ENCODE data around the gene PRR23E. TPM values are rescaled to one million over a fixed set of nuclear protein-coding genes. Genes with fewer than 3 reads are reported as not detected.

The PRR23E gene
- total RNA-seq, 2 experiments from 2014 or later = not detected

DNA sequence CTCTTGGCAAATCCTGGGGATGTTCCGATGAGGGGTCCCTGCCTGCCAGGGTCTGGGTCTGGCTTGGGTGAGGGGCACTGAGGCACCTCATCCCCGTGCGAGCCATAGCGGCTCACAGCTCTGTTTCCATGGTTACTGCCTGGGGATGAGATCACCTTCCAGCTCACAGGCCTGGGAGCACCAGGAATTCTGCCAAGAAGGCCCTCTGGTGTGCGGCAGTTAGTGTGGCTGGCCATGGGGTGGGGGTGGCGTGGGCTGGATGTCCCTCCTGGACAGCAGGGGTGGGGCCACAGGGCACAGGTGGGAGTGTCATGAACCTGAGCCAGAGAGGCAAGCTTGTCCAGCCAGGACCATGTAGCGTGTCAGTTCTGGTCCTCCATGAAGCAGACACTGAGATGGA is 22.1 kb upstream of the PRR23E start:
- H3K4me1 Mint-ChIP-seq = peaks cover 2% of the 10 kb centered on the region
- H3K4me3 Mint-ChIP-seq = no peak overlapping the region
- no peak for ATAC-seq (ENCODE audit: low read depth)
- H3K9me3 Mint-ChIP-seq = no peaks in the 10 kb centered on the region
- no peaks in the 10 kb centered on the region for H3K36me3 Mint-ChIP-seq
- POLR2A ChIA-PET = no interaction called here
- H3K27me3 Mint-ChIP-seq = no peaks in the 10 kb centered on the region
- DNase-seq = no peak
- H3K27ac Mint-ChIP-seq = no peak overlapping the region

DNA sequence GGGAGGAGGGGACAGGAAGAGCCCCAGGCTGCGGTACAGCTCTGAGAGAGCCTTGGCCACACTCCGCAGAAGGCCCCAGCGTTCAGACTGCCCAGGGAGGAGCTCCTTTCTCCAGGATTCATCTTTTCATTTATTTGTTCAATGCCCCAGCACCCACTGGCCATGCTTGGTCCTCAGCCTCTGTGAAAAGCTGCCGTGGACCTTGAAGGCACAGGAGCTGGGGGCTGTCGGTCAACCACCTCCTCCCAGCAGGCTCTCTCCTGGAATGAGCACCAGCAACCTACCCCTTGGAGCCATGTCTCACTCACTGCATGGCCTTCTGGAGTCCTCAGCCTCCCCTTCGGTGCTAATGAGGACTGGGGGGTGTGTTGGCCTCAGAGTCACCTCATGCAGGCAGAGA is 21.6 kb upstream of the PRR23E start:
- H3K36me3 Mint-ChIP-seq = no peaks in the 10 kb centered on the region
- peaks cover 2% of the 10 kb centered on the region for H3K4me1 Mint-ChIP-seq
- ATAC-seq (ENCODE audit: low read depth) (no peak), DNase-seq (no peak)
- POLR2A ChIA-PET = no interaction called here
- H3K4me3 Mint-ChIP-seq = no peak overlapping the region
- H3K27me3 Mint-ChIP-seq = no peaks in the 10 kb centered on the region
- no peak overlapping the region for H3K27ac Mint-ChIP-seq
- no peaks in the 10 kb centered on the region for H3K9me3 Mint-ChIP-seq

DNA sequence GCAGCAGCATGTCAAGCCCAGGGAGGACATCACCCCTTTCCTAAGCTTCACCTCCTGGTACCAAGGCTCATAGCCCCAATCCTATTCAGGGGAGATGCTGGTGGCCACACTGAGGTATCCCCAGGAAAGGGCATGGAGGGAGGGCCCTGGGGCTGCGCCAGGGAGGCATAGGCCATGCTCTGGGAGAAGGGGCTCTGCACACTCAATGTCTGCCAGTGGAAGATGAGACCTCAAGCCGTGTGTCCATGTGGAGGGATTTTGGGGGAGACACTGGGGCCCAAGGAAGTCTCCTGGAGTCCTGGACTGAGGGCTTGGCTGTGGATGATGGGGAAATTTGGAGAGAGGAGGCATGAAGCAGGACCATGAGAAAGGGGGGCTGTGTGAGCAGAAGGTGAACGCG is 21.2 kb upstream of the PRR23E start:
- Mint-ChIP-seq H3K4me3 (no peak overlapping the region), H3K4me1 (peaks cover 2% of the 10 kb centered on the region), H3K27ac (no peak overlapping the region), H3K36me3 (no peaks in the 10 kb centered on the region), H3K9me3 (no peaks in the 10 kb centered on the region), H3K27me3 (no peaks in the 10 kb centered on the region)
- DNase-seq (no peak), ATAC-seq (ENCODE audit: low read depth) (no peak)
- POLR2A ChIA-PET = no interaction called here

DNA sequence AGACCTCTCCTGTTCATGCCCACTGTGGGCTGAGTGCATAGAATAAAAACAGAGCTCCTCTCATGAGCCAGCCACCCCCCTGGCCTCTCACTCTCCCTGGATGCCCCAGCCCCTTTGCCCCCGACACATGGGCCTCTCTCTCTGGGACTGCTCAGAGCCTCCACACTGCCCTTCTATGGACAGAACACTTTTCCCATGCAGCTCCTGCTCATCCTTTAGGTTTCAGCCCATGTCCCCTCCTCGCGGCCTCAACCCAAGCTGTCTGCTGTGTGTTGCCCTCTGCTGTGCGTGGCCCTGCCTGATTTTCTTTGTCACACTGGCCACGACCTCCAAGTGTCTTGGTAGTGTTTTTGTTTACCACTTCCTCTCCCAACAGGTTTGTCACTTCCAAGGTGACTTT is 20.7 kb upstream of the PRR23E start:
- no peak for ATAC-seq (ENCODE audit: low read depth)

DNA sequence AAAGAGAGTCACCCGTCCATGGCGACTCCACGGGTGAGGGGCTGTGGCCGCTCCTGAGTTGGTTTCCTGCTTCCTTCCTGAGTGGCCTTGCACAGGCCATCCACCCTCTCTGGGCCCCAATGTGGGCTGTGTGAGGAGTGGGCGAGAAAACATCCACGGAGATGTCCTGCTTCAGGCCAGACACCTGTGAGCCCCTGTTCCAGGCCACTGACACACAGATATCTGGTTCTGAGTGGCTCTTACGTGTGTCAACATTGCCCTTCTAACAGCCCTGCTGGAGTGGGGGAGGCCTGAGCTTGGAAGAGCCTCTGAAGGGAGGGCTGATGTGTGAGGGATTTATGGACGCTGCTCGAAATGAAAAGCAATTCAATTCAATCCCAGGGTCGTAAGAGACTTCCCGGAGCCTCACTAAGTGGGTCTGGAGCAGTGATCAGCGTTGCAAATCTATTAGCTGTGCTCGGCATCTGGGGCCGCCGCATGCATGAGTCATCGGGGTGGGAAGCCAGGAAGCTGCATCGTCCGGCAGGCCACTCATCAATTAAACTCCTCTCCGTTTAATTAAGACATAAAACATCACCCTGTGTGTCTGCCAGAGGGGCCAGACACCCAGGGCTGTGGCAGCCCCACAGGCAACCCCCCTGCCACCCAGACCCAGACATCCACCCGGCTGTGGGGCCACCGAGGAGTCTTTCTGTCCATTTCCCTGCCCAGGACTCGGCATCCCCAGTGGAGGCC is 20.0 kb upstream of the PRR23E start:
- Mint-ChIP-seq H3K27me3 (no peaks in the 10 kb centered on the region), H3K4me3 (no peak overlapping the region), H3K36me3 (no peaks in the 10 kb centered on the region), H3K4me1 (peaks cover 2% of the 10 kb centered on the region), H3K9me3 (no peaks in the 10 kb centered on the region), H3K27ac (no peak overlapping the region)
- POLR2A ChIA-PET = no interaction called here
- ATAC-seq (ENCODE audit: low read depth) (no peak), DNase-seq (no peak)

More for the DNA sequence above, 20.7 kb upstream of the PRR23E start:
- H3K36me3 Mint-ChIP-seq = no peaks in the 10 kb centered on the region
- POLR2A ChIA-PET = no interaction called here
- no peak for DNase-seq
- no peaks in the 10 kb centered on the region for H3K27me3 Mint-ChIP-seq
- no peak overlapping the region for H3K27ac Mint-ChIP-seq
- no peak overlapping the region for H3K4me3 Mint-ChIP-seq
- H3K4me1 Mint-ChIP-seq = peaks cover 2% of the 10 kb centered on the region
- no peaks in the 10 kb centered on the region for H3K9me3 Mint-ChIP-seq

DNA sequence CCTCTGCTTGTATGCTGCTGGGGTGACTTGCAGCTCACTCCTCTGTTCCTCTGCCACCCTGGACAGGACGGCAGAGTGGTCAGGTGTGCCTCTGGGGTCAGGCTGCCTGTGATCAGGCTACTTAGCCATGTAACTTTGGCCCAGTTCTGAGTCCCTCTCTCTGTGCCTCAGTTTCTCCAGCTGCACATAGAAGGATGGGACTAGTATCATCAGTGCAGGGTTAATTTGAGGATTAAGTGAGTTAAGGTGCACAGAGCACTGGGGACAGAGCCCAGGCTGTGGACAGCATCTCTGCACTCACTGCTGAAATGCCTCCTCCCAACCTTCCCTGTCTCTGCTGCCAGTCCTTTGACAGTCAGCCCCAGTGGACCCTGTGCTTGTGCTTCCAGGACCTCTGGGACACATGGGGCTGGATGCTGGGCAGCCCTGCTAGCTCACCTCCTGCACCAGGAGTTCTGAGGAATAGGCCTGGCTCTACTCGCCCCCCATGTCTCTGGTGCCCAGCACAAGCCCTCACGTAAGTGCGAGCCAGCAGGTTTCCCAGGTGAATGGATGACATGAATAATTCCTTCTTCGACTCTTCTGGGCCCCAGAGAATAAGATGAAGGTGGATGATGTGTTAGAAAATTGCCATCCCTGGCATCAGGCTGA is 19.3 kb upstream of the PRR23E start:
- no peak for ATAC-seq (ENCODE audit: low read depth)
- Mint-ChIP-seq H3K27me3 (no peaks in the 10 kb centered on the region), H3K4me1 (peaks cover 2% of the 10 kb centered on the region), H3K9me3 (no peaks in the 10 kb centered on the region), H3K4me3 (no peak overlapping the region), H3K36me3 (no peaks in the 10 kb centered on the region), H3K27ac (no peak overlapping the region)
- POLR2A ChIA-PET = no interaction called here
- DNase-seq = no peak

DNA sequence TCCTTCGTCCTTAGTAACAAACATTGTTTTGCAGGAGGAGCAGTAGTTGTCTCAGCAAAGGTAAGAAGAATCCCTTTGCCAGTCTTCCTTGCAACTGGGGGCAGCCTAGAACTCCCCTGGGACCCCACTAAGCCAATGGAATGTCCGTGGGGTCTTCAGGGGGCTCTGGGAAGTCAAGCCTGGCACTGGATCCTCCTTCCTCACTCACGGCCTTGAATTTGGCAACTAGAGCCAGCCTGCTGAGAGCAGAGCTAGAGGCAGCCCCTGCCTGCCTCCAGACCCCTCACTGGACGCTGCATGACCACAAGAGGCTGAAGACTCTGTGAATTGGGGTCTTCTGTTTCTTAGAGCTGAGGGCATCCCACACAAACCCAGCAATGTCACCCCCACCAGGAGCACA is 18.6 kb upstream of the PRR23E start:
- H3K27ac Mint-ChIP-seq = no peak overlapping the region
- no peak for DNase-seq

DNA sequence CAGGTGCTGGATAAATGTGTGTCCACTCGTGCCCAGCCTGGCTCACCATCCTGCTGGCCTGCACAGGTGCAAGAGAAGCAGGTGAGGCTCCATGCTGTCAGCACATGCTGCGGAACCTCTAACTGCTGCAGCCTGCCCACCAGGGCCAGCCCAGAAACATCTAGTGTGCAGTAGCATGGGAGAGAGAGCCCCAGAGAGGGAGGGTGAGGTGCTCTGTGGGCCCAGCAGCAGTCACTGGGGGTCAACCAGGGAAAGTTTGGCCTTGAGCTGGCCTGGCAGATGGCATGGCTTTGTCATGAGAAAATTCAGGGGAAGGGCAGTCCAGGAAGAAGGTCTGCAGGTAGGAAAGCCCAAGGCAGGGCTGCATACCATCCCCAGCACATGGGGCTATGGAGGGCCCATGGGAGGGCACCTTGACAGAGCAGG is 18.2 kb upstream of the PRR23E start:
- H3K9me3 Mint-ChIP-seq = no peaks in the 10 kb centered on the region
- POLR2A ChIA-PET = no interaction called here
- DNase-seq = no peak
- no peak for ATAC-seq (ENCODE audit: low read depth)
- no peaks in the 10 kb centered on the region for H3K27me3 Mint-ChIP-seq
- no peak overlapping the region for H3K27ac Mint-ChIP-seq
- peaks cover 2% of the 10 kb centered on the region for H3K4me1 Mint-ChIP-seq
- H3K4me3 Mint-ChIP-seq = no peak overlapping the region
- H3K36me3 Mint-ChIP-seq = no peaks in the 10 kb centered on the region

More for the DNA sequence above, 18.6 kb upstream of the PRR23E start:
- Mint-ChIP-seq H3K9me3 (no peaks in the 10 kb centered on the region), H3K4me3 (no peak overlapping the region), H3K4me1 (peaks cover 2% of the 10 kb centered on the region), H3K27me3 (no peaks in the 10 kb centered on the region), H3K36me3 (no peaks in the 10 kb centered on the region)
- no peak for ATAC-seq (ENCODE audit: low read depth)
- POLR2A ChIA-PET = no interaction called here

DNA sequence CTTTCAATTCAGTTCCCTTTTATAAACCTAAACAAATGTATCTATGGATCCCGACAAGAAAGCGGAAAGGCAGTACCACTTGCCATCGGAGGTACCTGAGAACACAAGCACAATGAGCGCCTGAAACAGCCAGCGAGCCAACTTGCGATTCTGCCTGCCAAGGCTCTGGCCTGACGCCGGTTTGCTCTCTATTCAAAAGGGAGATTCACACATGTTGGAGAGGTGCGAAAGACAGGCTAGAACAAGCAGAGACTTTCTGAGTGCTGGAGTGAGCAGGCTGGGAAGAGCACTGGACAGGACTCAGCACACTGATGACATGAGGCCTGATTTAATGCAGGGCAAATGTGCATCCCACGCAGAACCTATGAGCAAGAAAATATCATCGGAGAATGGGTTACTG is 17.7 kb upstream of the PRR23E start:
- POLR2A ChIA-PET = no interaction called here
- H3K4me1 Mint-ChIP-seq = peaks cover 2% of the 10 kb centered on the region
- H3K36me3 Mint-ChIP-seq = no peaks in the 10 kb centered on the region
- ATAC-seq (ENCODE audit: low read depth) = no peak
- no peaks in the 10 kb centered on the region for H3K27me3 Mint-ChIP-seq
- no peaks in the 10 kb centered on the region for H3K9me3 Mint-ChIP-seq
- no peak overlapping the region for H3K4me3 Mint-ChIP-seq
- no peak overlapping the region for H3K27ac Mint-ChIP-seq
- DNase-seq = no peak

DNA sequence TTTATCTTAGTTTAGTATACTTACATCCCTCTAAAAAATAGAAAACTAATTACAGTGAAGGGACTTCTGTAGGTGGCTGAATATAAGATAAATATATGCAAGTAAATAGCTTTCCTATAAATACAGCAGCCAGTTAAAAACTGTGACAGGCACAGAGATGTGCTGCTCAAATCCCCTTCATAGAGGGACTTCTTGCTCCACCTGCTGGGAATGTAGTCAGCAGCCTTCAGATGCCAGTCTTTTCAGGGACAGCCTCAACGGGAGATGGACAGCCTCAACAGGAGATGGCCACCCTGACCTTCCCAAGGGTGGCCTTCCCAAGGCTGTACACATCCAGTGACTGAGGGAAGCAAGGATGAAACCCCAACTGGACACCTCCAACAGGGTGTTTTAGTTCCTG is 15.7 kb upstream of the PRR23E start:
- POLR2A ChIA-PET = no interaction called here
- Mint-ChIP-seq H3K36me3 (no peaks in the 10 kb centered on the region), H3K4me3 (no peak overlapping the region), H3K9me3 (no peaks in the 10 kb centered on the region), H3K27me3 (no peaks in the 10 kb centered on the region), H3K4me1 (peaks cover 2% of the 10 kb centered on the region), H3K27ac (no peak overlapping the region)
- DNase-seq = no peak
- ATAC-seq (ENCODE audit: low read depth) = no peak

DNA sequence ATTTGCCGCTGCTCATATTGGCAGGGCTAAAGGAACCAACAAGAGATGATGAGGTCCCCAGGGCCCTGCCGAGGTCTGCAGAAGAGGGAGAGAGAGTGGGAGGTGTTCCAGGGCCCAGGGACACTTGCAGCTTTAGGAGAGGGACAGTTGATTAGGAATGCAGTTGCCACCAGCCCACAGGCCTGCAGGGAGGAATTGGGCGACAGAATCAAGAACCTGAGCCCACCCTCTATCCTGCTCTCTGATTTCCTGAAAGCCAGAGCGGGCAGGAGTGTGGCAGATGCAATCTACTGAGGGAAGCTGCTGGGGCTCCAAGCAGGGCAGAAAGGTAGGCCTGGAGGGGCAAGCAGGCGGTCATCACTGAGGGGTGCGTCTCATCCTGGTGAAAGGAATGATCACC is 12.1 kb upstream of the PRR23E start:
- Mint-ChIP-seq H3K36me3 (no peaks in the 10 kb centered on the region), H3K4me1 (no peaks in the 10 kb centered on the region), H3K4me3 (no peak overlapping the region), H3K9me3 (no peaks in the 10 kb centered on the region), H3K27me3 (no peaks in the 10 kb centered on the region), H3K27ac (no peak overlapping the region)
- POLR2A ChIA-PET = no interaction called here
- no peak for DNase-seq
- ATAC-seq (ENCODE audit: low read depth) = no peak

DNA sequence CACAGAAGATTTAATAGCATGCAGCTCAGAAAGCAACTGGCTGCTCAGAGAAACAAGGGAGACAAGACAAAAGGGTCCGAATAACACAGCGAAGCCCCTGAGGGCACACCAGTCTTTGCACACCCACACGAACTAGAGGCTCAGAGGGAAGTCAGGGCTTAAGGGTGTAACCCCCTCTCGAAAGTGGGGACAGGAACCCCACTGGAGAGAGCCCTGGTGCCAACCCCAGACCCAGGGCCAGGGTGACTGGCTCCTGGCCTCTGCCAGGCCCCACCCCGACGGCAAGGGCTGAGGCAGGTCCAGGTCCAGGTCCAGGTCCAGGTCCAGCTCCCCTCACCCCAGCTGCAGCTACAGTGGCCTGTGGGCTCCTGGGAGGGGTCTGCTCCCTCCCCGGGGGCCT is 10.5 kb upstream of the PRR23E start:
- Mint-ChIP-seq H3K27me3 (no peaks in the 10 kb centered on the region), H3K36me3 (no peaks in the 10 kb centered on the region), H3K4me1 (no peaks in the 10 kb centered on the region), H3K9me3 (no peaks in the 10 kb centered on the region), H3K27ac (no peak overlapping the region), H3K4me3 (no peak overlapping the region)
- POLR2A ChIA-PET = no interaction called here
- no peak for ATAC-seq (ENCODE audit: low read depth)
- DNase-seq = no peak

DNA sequence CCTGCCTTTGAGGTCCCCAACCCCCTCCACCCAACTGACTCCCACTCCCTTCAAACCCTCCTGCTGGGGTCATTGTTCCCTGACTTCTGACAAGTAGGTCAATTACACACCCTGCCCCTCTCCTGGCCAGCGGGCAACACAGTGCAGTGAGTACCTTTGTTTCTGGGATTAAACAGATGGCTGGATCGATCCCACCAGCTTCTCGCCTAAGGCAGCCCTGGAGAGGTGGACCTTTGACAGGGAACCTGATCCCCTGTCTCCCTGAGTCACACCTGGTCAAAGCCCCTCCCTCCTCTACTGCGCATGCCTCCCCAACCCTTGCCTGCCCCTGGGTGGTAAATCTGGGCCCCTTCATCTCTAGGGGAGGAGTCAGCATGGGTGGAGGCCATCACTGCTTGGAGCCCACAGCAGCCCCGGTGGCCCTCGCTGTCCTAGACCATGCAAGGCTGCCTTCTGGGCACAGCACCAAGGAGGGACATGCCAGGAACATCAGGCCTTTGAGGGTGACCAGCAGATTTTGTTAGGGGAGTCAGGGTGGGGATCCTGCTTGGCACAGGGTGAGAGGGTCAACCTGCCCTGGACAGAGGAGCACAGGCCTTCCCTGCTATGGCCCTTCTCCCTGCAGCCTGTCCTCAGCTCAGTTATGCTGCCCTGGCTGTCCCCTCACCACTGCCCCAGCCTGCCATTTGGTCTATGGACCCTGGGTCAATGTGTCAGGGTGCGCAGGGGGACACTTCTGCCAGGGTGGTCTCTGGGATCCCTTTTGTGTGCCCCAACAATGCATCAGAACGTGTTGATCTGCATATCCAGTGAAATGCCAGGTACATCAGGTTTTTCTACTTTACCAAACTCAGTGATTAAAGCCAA is 9.8 kb upstream of the PRR23E start:
- Mint-ChIP-seq H3K4me1 (no peaks in the 10 kb centered on the region), H3K27me3 (no peaks in the 10 kb centered on the region), H3K36me3 (no peaks in the 10 kb centered on the region), H3K4me3 (no peak overlapping the region), H3K27ac (no peak overlapping the region), H3K9me3 (peaks cover 2% of the 10 kb centered on the region)
- DNase-seq (no peak), ATAC-seq (ENCODE audit: low read depth) (no peak)
- POLR2A ChIA-PET = no interaction called here

Measured in activated naive CD8-positive, alpha-beta T cell treated with anti-CD3 and anti-CD28 coated beads, Interleukin-2, amount 10 ng/mL, durations not matched to agents 7 days and 5 days (primary cell).